Measurements from ENCODE around the gene DGKI.

The DGKI gene

GRCh38 chr7:137753575-137753947, 93.2 kb downstream of the DGKI start:
- TF ChIP-seq NFRKB (IDR thresholded peaks at IDR 0.05) (no peak), FOXM1 (IDR thresholded peaks at IDR 0.05; ENCODE audit: borderline replicate concordance) (no peak), L3MBTL2 (conservative IDR thresholded peaks at IDR 0.05) (no peak), ELF4 (IDR thresholded peaks at IDR 0.05) (no peak), CTBP1 (IDR thresholded peaks at IDR 0.05; ENCODE audit: borderline replicate concordance) (no peak)
- ChIA-PET POLR2A (no interaction called here), CTCF (no interaction called here)
- no peak for DNase-seq (ENCODE audit: extremely low spot score)

GRCh38 chr7:137753067-137753466, 93.7 kb downstream of the DGKI start:
- DNase-seq (ENCODE audit: extremely low spot score), result no peak
- ChIA-PET CTCF (no interaction called here), POLR2A (no interaction called here)
- no peak for TF ChIP-seq SP1 (IDR thresholded peaks at IDR 0.05)
- TF ChIP-seq ELF4 (IDR thresholded peaks at IDR 0.05), result no peak
- no peak for TF ChIP-seq FOXM1 (IDR thresholded peaks at IDR 0.05; ENCODE audit: borderline replicate concordance)
- TF ChIP-seq SUZ12 (IDR thresholded peaks at IDR 0.05), result no peak
- no peak for TF ChIP-seq L3MBTL2 (conservative IDR thresholded peaks at IDR 0.05)
- TF ChIP-seq HDGF (IDR thresholded peaks at IDR 0.05; ENCODE audit: borderline replicate concordance), result no peak
- TF ChIP-seq ARNT (IDR thresholded peaks at IDR 0.05), result no peak
- no peak for TF ChIP-seq FOXK2 (IDR thresholded peaks at IDR 0.05)
- TF ChIP-seq LEF1 (IDR thresholded peaks at IDR 0.05; ENCODE audit: borderline replicate concordance), result no peak
- no peak for TF ChIP-seq CTBP1 (IDR thresholded peaks at IDR 0.05; ENCODE audit: borderline replicate concordance)

GRCh38 chr7:137751361-137752009, 95.3 kb downstream of the DGKI start:
- DNase-seq (ENCODE audit: extremely low spot score), result no peak
- no peak for TF ChIP-seq SUZ12 (IDR thresholded peaks at IDR 0.05)
- TF ChIP-seq NFRKB (IDR thresholded peaks at IDR 0.05), result no peak
- no peak for TF ChIP-seq LEF1 (IDR thresholded peaks at IDR 0.05; ENCODE audit: borderline replicate concordance)
- no peak for TF ChIP-seq HDGF (IDR thresholded peaks at IDR 0.05; ENCODE audit: borderline replicate concordance)
- TF ChIP-seq FOXA1 (IDR thresholded peaks at IDR 0.05), result no peak
- no peak for TF ChIP-seq L3MBTL2 (conservative IDR thresholded peaks at IDR 0.05)
- TF ChIP-seq PKNOX1 (IDR thresholded peaks at IDR 0.05), result no peak
- TF ChIP-seq ZNF384 (IDR thresholded peaks at IDR 0.05), result no peak
- no peak for TF ChIP-seq ARNT (IDR thresholded peaks at IDR 0.05)
- no peak for TF ChIP-seq SP1 (IDR thresholded peaks at IDR 0.05)
- TF ChIP-seq BHLHE40 (IDR thresholded peaks at IDR 0.05; ENCODE audit: borderline replicate concordance), result no peak
- TF ChIP-seq CTBP1 (IDR thresholded peaks at IDR 0.05; ENCODE audit: borderline replicate concordance), result no peak
- TF ChIP-seq ELF4 (IDR thresholded peaks at IDR 0.05), result no peak
- no peak for TF ChIP-seq FOXK2 (IDR thresholded peaks at IDR 0.05)
- TF ChIP-seq FOXM1 (IDR thresholded peaks at IDR 0.05; ENCODE audit: borderline replicate concordance), result no peak
- TF ChIP-seq TARDBP (IDR thresholded peaks at IDR 0.05), result no peak
- CTCF ChIA-PET, result no interaction called here
- POLR2A ChIA-PET, result no interaction called here

GRCh38 chr7:137747359-137748031, 99.3 kb downstream of the DGKI start:
- DNase-seq (ENCODE audit: extremely low spot score), result no peak
- POLR2A ChIA-PET, result no interaction called here
- TF ChIP-seq ZNF384 (IDR thresholded peaks at IDR 0.05), result no peak
- no peak for TF ChIP-seq FOXM1 (IDR thresholded peaks at IDR 0.05; ENCODE audit: borderline replicate concordance)
- no peak for TF ChIP-seq PKNOX1 (IDR thresholded peaks at IDR 0.05)
- no peak for TF ChIP-seq ARNT (IDR thresholded peaks at IDR 0.05)
- TF ChIP-seq ELF4 (IDR thresholded peaks at IDR 0.05), result no peak
- no peak for TF ChIP-seq FOXK2 (IDR thresholded peaks at IDR 0.05)
- TF ChIP-seq SP1 (IDR thresholded peaks at IDR 0.05), result no peak
- TF ChIP-seq BHLHE40 (IDR thresholded peaks at IDR 0.05; ENCODE audit: borderline replicate concordance), result no peak
- no peak for TF ChIP-seq TARDBP (IDR thresholded peaks at IDR 0.05)
- TF ChIP-seq FOXA1 (IDR thresholded peaks at IDR 0.05), result no peak
- TF ChIP-seq NFRKB (IDR thresholded peaks at IDR 0.05), result no peak
- TF ChIP-seq LEF1 (IDR thresholded peaks at IDR 0.05; ENCODE audit: borderline replicate concordance), result no peak
- no peak for TF ChIP-seq CTBP1 (IDR thresholded peaks at IDR 0.05; ENCODE audit: borderline replicate concordance)
- no peak for TF ChIP-seq HDGF (IDR thresholded peaks at IDR 0.05; ENCODE audit: borderline replicate concordance)
- TF ChIP-seq SUZ12 (IDR thresholded peaks at IDR 0.05), result no peak
- CTCF ChIA-PET, result no interaction called here

- POLR2A ChIA-PET, result no interaction called here
- no peak for DNase-seq (ENCODE audit: extremely low spot score)
- TF ChIP-seq NFRKB (IDR thresholded peaks at IDR 0.05) (no peak), CTBP1 (IDR thresholded peaks at IDR 0.05; ENCODE audit: borderline replicate concordance) (no peak), ZNF384 (IDR thresholded peaks at IDR 0.05) (no peak), LEF1 (IDR thresholded peaks at IDR 0.05; ENCODE audit: borderline replicate concordance) (no peak), HDGF (IDR thresholded peaks at IDR 0.05; ENCODE audit: borderline replicate concordance) (no peak), FOXK2 (IDR thresholded peaks at IDR 0.05) (no peak), FOXM1 (IDR thresholded peaks at IDR 0.05; ENCODE audit: borderline replicate concordance) (no peak), PKNOX1 (IDR thresholded peaks at IDR 0.05) (no peak), SP1 (IDR thresholded peaks at IDR 0.05) (no peak), L3MBTL2 (conservative IDR thresholded peaks at IDR 0.05) (no peak)
- CTCF ChIA-PET, result no interaction called here
Observed at GRCh38 chr7:137743021-137743420, 103.8 kb downstream of the DGKI start.

GRCh38 chr7:137742051-137742450, 104.7 kb downstream of the DGKI start:
- no peak for DNase-seq (ENCODE audit: extremely low spot score)
- TF ChIP-seq L3MBTL2 (conservative IDR thresholded peaks at IDR 0.05) (no peak), HDGF (IDR thresholded peaks at IDR 0.05; ENCODE audit: borderline replicate concordance) (no peak), ZNF384 (IDR thresholded peaks at IDR 0.05) (no peak), SP1 (IDR thresholded peaks at IDR 0.05) (no peak), ELF4 (IDR thresholded peaks at IDR 0.05) (no peak), PKNOX1 (IDR thresholded peaks at IDR 0.05) (no peak), TARDBP (IDR thresholded peaks at IDR 0.05) (no peak), CTBP1 (IDR thresholded peaks at IDR 0.05; ENCODE audit: borderline replicate concordance) (no peak), FOXM1 (IDR thresholded peaks at IDR 0.05; ENCODE audit: borderline replicate concordance) (no peak), FOXA1 (IDR thresholded peaks at IDR 0.05) (no peak), SUZ12 (IDR thresholded peaks at IDR 0.05) (no peak), NFRKB (IDR thresholded peaks at IDR 0.05) (no peak), LEF1 (IDR thresholded peaks at IDR 0.05; ENCODE audit: borderline replicate concordance) (no peak), ARNT (IDR thresholded peaks at IDR 0.05) (no peak), FOXK2 (IDR thresholded peaks at IDR 0.05) (no peak), BHLHE40 (IDR thresholded peaks at IDR 0.05; ENCODE audit: borderline replicate concordance) (no peak)
- ChIA-PET POLR2A (no interaction called here), CTCF (no interaction called here)
